RWPE1 (cell line): ENCODE results near the gene BMP10.

Experiments used
- CTCF ChIA-PET: fragments of 350-600 bp; sonication (Branson Sonifier 250); formaldehyde crosslinking; extraction: SDS; loops from one replicate; lab custom pipeline; 2021; lab: Yijun Ruan, JAX
- POLR2A ChIA-PET: fragments of 400-600 bp; formaldehyde crosslinking; extraction: SDS; loops from one replicate; lab custom pipeline; 2020; ENCODE audit warnings: antibody characterized with exemption; ENCODE audit not compliant: low non-redundant PET; lab: Yijun Ruan, JAX
- DNase-seq: peaks from one replicate; pipeline ENCODE4 v3.0.0; 2012; ENCODE audit warnings: low spot score
- H3K27ac ChIP-seq: fragments of 450-650 bp; 2 replicates; pipeline ENCODE4 v1.5.1; 2017
- TF ChIP-seq, protein P1 (sequence below): fragments of 450-650 bp; conservative IDR thresholded peaks from 2 replicates; pipeline ENCODE4 v1.5.1; 2017; ENCODE audit warnings: low read depth, mild to moderate bottlenecking

The BMP10 gene

DNA sequence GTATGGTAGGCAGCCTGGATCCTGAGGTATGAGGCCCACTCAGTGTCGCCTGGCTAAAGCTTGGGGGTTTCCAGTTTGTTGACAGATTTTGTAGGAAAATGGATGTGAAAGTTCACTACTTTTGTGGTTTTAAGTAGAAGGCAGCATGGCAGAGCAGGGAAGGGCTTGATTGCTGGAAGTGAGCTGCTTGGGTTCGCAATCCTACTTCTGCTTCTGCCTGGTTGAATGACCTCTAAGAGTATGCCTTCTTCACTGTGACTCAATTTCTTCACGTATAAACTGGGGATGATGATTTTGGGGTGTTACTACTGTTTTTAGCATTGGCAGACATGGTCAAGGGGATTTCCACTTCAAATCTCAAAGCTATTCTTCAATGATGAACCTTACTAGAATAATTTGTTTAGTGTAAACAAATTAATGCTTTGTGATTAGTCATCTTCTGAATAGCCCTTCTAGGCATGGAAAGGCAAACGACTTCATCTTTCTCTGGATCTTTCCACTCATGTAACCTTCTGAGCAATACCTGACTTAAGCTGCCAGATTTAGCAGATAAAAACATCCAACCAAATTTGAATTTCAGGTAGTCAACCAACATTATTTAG is 13.2 kb downstream of the BMP10 start:
- CTCF ChIA-PET: interaction anchor here (0.6 kb wide), 1 partner anchor 67 kb away, joined by 4 read pairs; no protein-coding TSS in a partner anchor
- POLR2A ChIA-PET: no interaction called here
- TF ChIP-seq, protein P1, sequence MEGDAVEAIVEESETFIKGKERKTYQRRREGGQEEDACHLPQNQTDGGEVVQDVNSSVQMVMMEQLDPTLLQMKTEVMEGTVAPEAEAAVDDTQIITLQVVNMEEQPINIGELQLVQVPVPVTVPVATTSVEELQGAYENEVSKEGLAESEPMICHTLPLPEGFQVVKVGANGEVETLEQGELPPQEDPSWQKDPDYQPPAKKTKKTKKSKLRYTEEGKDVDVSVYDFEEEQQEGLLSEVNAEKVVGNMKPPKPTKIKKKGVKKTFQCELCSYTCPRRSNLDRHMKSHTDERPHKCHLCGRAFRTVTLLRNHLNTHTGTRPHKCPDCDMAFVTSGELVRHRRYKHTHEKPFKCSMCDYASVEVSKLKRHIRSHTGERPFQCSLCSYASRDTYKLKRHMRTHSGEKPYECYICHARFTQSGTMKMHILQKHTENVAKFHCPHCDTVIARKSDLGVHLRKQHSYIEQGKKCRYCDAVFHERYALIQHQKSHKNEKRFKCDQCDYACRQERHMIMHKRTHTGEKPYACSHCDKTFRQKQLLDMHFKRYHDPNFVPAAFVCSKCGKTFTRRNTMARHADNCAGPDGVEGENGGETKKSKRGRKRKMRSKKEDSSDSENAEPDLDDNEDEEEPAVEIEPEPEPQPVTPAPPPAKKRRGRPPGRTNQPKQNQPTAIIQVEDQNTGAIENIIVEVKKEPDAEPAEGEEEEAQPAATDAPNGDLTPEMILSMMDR: no peak
- no peak for DNase-seq
- H3K27ac ChIP-seq: no peak overlapping the region

DNA sequence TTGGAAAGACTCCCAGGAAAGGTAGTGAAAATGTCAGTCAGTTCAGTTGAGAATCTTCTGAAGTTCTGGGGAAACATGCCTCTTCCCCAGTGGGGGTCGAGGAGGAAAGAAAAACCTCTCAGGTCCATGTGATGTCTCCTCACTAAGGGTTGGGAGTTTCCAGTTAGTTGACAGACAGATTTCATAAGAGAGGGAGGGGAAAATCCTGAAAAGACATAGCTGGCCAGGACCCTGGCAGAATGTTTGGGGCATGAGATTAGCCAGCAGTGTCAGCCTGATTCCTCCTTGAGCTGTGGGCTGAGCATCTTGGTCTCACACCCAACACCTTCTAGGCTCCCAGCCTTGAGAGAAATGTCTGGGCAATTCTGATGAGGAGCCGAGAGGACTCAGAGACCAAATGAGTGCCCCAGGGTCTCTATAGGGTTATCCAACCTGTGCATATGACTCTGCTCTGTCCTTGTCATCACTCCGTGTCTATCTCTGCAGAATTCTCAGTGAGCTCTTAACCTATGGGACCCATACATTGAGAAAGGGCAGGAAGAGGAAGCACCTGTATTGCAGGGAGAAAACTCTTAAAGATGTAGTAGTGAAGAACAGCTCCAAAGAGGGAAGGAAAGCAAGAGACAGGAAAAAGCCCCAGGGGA is 13.9 kb downstream of the BMP10 start:
- ChIA-PET CTCF (interaction anchor here (0.7 kb wide), 1 partner anchor 884 kb away, joined by 4 read pairs; no protein-coding TSS in a partner anchor), POLR2A (no interaction called here)
- no peak for DNase-seq
- TF ChIP-seq, protein P1: no peak
- no peak overlapping the region for H3K27ac ChIP-seq

DNA sequence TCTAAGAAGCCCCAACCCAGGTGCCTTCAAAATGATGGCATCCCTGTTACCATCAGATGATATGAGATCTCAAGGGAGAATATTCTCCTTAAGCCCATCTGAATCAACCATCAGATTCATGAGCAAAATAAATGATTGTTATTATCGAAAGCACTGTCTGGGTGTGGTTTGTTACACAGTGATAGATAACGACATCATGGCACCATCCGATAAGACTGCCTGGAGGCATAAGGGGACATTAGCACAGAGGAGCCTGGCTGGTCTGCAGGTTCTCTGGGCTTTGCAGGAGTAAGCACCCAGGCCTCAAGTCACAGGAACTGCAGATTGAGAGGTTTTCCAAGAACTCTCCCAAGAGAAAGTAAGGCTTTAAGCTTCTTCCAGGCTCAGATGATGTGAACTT is 15.6 kb downstream of the BMP10 start:
- POLR2A ChIA-PET: no interaction called here
- H3K27ac ChIP-seq: no peak overlapping the region
- DNase-seq: no peak
- CTCF ChIA-PET: no interaction called here
- TF ChIP-seq, protein P1: no peak

DNA sequence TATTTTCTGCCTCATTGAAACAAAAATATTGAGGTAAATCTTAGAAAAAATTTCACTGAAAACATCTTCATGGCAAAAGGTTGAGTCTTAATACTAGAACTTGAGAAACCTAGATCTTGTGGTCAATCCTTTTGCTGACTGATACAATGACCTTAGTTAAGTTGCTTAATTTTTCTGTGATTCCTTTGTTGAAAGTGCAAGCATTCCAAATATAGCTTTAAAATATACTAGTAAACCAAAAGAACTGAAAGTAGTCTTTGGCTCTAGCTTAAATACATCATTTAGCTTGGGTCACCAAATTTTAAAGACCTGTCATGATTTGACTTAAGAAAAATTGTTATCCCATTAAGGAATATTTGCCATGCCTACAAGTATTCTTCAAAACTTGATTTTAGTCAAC is 16.7 kb downstream of the BMP10 start:
- no peak for DNase-seq
- no peak overlapping the region for H3K27ac ChIP-seq
- ChIA-PET CTCF (no interaction called here), POLR2A (no interaction called here)
- TF ChIP-seq, protein P1: no peak

DNA sequence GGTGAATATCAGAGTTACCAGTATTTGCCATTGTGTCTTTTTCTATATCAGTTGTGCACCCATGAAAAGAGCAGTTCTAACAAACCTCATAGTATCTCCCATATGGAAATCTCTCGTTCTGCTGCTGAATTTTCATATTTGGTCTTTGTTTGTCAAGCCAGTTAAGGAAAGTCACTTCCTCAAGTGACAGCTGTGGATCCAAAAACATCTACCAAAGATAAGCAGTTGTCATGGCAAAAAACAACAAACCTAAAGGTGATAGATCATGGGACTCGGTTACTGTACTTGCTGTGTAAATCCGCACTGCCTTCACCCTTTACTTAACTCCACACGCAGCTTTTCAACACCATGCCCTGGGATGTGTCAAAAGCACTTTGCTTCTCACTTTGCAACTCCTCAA is 17.3 kb downstream of the BMP10 start:
- CTCF ChIA-PET: interaction anchor here (0.6 to 1.2 kb wide), 2 partner anchors 12 to 102 kb away, joined by 4 read pairs; no protein-coding TSS in a partner anchor

DNA sequence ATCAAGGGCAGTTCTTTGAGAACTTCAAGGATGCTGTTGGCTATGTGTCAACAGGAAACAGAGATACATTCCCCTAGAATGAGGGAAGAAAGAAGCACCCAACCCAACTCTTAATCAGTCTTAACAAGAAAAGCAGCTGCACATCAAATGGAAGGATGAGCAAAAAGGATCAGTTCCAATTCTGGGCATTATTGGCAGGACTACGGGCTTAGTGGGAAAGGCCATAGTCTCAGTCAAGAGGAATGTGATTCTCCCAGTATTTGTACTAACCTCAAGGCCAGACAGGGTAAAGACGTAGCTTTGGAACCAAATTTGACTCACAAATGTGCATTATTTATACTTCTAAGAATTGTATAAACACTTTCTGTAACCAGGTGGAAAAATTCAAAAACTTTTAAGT is 18.2 kb downstream of the BMP10 start:
- no peak overlapping the region for H3K27ac ChIP-seq
- no peak for DNase-seq
- ChIA-PET POLR2A (no interaction called here), CTCF (interaction anchor here (0.6 to 1.2 kb wide), 3 partner anchors 11 to 101 kb away, joined by 3 to 4 read pairs (median 4); no protein-coding TSS in a partner anchor)
- TF ChIP-seq, protein P1: no peak

More for the DNA sequence above, 17.3 kb downstream of the BMP10 start:
- POLR2A ChIA-PET: no interaction called here
- no peak overlapping the region for H3K27ac ChIP-seq
- TF ChIP-seq, protein P1: no peak
- no peak for DNase-seq
